NCI-H748 (cell line): ENCODE data around the gene OSBPL1A.
"Not testable (repeated sequence)": the region's sequence is repeated elsewhere in the genome, so short reads cannot be mapped to it uniquely, and the experiment has no call there.

Experiments
- DNase-seq: peaks from one replicate; lab custom pipeline; 2025; ENCODE audit not compliant: unreplicated experiment; lab: John Stamatoyannopoulos, UW

The OSBPL1A gene

DNA sequence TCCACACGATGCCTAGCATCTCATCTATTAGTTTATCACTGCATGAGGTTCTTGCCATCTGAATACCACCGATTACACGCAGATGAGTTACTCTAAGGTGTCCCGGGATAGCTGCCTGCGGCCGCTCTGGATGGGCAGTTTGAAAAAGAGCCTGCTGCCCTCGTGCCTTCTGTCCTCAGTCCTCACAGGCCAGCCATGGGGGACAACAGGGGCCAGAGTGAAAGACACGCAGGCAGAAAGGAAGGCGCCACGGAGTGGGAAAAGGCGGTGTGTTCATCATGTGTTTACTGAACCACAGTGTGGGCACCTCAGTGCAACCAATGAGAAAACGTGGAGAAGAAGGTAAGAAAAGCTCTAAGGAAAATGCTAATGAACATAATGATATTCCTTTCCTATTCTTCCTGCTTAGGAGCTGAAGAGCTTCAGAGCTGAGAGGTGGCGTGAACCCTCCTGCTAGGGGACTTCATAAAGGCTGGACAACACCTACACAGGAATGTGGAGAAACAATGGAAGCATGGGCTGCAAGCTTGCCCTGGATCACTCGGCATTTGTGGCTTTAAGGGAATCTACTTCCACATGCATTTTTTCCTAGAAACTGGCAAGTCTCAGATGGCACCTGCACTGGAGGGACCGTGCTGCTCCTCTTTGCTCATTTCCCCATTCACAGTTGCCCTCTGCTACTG lies 207.8 kb downstream of the OSBPL1A start:
- no peak for DNase-seq

DNA sequence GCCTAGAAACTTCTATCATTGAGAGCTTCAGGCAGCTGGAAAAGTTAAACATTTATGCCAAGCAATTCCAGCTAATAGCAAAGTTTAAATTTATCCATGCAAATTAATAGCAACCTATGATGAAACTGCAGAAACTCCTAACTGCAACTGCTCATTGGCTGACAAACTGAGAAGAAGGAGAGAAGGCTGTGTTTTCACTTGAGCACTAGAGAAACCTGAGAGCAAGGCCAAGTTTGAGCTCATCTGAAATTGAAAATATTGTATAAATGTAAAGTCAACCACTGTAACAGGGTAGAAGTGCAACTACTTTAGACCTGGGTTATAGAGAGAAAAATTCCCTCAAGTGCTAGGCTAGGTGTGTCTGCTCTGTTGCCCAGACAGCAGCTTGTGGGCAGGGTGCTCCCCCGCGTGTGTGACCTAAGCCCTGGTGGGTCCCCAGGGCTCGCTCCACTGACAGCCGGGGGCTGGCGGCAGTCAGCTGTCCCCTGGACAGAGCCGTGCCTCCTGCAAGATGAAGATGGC lies 208.6 kb downstream of the OSBPL1A start:
- DNase-seq: no peak

DNA sequence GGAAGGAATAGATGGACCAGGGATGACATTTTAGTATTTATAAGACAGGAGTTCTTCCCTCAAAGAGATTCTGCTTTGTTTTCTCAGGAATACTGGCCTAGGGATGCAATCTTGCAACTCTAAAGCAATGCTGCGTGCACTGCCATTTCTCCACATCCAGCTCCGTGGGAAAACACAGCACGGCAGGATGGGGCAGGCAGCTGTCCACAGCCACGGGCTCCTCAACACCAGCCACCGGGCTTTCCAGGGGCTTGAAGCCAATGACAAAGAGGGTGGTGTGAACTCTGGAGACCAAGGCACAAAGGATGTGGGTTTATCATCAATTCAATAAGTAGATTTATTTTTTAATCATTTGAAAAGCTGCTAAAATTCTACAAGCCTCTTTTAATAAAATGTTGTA lies 209.5 kb downstream of the OSBPL1A start:
- DNase-seq: no peak

DNA sequence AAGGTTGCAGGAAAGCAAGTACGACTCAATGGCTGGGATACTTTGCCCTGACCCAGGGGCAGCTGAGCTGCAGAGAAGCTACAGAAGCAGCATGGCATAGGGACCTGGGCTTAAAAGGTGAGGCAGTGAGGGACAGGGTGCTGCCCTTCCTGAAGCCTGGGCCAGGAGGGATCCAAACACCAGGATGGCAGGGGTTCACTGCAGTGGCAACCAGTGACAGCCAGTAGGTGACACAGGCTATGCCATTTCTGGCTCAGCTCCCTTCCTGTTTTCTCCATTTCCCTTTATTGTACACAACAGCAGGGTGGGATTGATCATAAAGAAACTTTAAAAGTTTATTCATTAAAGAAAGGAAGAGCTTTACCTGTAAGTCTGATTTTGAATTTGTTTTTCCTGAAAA lies 209.9 kb downstream of the OSBPL1A start:
- DNase-seq: no peak

DNA sequence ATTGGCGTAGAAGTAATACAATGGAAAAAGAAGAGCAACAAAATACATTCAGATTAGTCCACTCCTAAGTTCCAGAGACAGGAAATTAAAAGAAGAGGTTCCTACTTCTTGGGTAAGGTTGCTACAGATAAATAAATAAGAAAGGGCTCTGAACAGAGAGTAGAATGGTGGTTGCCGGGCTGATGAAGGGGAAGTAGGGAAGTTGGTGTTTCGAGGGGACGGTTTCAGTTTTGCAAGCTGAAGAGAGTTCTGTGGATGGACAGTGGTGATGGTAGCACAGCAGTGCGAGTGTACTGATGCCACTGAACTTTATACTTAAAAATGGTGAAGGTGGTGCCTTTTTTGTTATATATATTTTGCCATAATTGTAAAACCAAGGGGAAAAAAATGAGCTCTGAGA lies 210.6 kb downstream of the OSBPL1A start:
- no peak for DNase-seq

DNA sequence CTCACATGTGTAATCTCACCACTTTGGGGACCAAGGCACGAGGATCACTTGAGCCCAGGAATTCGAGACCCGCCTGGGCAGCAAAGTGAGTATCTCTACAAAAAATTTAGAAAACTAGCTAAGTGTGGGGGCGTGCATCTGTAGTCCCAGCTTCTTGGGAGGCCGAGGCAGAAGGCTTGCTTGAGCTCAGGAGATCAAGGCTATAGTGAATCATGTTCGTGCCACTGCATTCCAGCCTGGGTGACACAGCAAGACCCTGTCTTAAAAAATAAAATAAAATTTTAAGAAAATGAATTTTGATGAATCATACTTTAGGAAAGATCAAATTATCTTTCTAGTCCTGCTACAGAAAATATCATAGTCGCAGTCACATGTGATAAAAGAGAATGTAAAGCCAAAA lies 211.8 kb downstream of the OSBPL1A start:
- DNase-seq: no peak

DNA sequence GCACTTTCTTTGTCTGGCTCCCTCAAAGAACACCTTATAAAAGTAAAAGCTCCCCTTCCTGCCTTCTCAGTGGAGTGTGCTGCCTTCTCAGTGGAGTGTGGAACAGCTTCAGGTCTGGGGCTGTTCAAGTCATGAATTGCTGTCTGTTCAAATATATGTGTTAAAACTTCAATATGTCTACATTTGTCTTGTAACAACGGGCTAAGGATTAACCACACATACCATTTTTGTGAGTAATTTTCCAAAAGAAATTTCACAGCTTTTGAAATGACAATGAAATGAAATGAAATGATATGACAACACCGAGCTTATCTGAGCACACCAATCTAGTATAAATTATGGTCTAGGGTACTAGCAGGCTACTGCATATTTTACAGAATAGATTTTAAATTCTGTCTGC lies 215.8 kb downstream of the OSBPL1A start:
- no peak for DNase-seq

DNA sequence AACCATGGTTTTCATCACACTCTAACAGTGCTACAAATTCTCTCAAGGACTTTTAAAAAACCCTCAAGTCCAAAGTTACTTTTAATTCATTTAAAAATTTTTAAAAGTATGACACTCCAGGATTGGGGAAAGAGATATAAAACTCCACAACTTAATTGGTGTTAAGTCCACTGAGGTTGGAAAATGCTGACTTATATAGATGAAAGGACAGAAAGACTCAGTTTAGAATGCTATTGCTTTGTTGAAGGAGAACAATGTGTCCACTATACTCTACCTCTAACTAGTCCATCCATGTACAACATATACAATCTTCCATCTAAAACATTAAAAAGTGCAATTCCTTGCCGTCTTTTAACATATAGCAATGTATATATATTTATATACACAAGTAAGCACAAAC lies 217.6 kb downstream of the OSBPL1A start:
- DNase-seq: no peak

DNA sequence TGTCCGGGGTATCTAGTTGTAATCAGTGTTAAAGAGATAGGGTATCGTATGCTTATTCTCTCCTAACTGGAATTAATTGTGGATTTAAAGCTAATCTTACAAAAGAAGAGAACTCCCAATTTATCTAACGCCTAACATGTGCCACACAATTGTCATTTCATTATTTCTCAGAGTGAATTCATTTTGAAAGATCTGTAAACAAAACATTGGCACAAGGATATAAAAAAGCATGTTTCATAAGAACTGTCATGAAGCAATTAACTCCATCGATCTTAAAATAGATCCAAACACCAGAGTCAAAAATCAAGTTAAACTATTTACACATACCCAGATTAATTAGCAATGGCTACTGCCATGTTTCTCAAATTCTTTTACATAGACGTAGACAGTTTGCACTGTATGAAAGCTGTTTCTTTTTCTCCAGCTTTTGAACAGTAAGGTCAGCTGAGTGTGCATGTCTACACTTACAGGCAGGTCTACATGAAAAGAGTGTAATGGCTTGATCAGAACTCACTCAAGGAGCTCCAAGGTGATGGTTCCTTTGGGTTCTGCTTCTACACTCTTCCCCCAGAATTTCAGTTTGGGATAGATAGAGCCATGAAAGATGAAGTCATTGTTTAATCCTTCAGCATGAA lies 220.0 kb downstream of the OSBPL1A start:
- no peak for DNase-seq

DNA sequence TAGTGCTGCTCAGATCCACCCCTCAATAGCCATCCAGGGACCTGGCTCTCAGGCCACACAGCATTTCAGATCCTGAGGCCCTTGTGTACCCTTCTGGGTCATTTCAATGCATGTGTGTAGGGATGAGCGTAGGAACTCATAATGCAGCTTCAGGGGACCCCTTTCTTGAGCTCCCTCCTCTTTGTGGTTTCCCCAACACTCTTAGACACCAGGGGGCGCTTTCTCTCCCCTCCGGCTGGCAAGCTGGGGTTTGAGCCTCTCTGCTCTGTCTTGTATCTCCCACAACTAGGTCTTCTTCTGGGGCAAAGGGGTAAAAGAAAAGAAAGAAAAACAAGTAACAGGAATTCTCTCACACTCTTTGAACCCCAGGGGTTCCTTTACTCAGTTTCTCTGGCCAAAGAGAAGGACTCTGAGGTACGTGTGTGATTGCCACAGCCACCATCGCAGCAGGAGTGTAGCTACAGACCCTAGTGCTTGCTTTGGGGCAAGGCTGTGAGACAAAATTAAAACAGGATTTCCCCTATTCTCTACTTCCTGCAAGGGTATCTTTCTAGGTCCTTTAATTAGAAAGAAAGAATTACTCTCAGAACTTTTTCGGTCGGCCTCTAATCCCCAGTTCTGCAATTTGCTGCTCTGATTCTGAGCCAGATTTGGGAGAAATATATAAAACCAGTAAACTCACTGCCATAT lies 220.8 kb downstream of the OSBPL1A start:
- DNase-seq: peak; percentile 68

DNA sequence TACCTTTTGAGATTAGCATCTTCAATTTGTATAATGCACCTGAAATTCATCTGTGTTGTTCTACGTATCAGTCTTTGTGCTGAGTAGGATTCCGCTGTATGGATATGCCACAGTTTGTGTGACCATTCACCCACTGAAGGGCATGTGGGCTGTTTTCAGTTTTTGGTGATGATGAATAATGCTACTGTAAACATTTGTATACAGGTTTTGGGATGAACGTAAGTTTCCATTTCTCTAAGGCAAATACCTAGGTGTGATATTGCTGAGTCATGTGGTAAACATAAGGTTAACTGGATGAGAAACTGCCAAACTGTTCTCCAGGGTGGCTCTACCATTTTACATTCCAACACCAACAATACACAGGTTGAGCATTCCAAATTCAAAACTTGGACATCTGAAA lies 223.6 kb downstream of the OSBPL1A start:
- no peak for DNase-seq

DNA sequence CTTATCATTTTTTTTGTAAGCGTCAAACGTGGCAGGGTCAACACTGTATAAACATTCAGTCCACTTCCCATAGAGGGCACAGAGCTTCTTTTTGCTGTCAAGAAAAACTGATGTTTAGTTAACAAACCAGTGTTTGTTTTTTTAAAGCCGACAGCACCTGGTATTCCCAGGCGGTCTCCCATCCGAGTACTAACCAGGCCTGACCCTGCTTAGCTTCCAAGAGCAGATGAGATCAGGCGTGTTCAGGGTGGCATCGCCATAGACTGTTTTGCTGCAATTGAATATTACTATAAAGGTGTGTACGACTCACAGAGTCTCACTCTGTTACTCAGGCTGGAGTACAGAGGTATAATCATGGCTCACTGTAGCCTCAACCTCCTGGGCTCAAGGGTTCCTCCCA lies 227.3 kb downstream of the OSBPL1A start:
- peak; percentile 22 for DNase-seq

DNA sequence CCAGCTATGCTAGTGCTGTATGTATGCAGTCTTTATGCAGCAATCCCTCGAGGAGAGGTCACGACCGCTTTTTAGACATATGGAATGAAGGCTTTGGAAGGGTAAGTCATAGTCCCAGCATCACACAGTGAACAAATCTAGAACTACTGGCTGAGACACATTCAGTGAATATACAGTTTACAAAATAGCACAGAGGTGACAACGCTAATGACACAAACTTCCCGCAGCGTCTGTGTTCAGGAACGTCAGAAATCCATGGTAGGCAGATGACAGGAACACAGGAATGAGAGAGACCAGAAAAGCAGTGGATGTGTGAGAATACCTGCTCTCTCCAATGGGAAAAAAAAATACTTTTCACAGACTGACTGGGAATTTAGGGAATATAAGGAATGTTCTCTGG lies 229.1 kb downstream of the OSBPL1A start:
- DNase-seq: no peak

DNA sequence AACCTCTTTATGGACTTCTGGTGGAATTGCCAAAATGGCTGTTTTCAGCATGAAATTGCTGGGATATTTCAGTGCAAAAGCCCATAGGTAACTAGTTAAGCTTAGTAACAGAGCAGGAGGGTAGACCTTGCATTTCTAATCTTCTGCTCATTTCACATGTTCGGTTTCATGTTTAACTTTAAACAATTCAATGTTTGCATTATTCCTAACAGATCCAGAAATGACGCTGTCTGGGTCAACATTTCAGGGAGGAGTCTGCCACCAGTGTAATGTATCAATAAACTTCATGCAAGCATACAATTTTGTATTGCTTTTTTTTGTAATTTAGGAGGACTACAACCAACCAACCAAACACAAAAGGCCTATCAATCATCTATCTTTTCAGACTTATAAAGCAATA lies 236.3 kb downstream of the OSBPL1A start:
- no peak for DNase-seq

DNA sequence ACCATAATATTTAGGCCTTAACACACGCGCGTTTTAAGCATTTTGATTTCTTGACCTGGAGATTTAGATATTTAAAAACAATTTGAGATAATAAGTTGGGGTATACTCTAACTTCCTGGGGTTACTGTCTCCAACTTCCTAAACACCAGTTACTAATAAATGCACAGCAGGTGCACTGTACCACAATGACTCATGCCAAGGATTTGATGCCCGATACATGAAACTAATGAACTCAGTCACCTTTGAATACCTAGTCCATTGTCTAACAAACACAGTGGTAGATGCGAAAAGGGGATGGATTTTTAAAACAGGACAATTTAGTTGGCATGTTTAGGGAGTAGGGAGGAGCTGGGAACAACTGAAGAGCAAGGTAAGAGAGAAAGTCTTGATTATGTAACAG lies 237.5 kb downstream of the OSBPL1A start:
- DNase-seq: no peak

DNA sequence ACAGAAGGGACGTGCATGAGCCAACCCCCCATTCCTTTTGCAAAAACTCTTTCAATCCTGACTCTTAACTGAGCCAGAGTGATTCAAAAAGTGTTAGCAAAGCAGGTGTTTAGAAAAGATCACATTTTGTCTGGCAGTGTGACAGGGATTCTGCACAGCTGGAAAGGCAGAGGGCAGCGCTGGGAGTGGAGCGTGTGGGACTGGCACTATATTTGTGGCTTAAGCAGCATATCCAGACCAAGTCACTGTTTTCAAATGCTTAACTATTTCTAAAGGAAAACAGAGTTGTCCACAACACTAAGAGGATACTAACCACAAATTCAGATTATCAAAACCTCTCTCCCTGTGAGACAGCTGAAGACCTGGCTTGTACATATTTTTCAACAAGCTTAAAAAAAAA lies 239.8 kb downstream of the OSBPL1A start:
- no peak for DNase-seq

DNA sequence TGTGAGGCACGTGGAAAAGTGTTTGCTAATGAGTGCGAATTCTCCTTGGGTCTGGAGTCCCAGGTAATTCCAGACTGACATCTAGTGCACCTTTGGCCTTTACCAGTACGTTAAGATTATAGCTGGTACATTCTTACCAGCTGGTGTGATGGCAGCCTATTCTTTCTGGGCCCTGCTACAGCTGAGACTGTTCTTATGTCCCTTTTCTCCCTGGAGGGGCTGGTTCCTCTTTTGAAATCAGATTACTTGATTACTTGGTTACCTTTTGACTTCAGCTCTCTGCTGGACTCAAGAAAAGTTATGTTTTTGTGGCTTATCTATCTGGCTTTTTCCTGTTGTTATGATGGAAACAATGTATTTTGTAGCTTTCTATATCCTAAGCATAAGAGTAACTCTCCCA lies 244.2 kb downstream of the OSBPL1A start:
- DNase-seq: no peak

DNA sequence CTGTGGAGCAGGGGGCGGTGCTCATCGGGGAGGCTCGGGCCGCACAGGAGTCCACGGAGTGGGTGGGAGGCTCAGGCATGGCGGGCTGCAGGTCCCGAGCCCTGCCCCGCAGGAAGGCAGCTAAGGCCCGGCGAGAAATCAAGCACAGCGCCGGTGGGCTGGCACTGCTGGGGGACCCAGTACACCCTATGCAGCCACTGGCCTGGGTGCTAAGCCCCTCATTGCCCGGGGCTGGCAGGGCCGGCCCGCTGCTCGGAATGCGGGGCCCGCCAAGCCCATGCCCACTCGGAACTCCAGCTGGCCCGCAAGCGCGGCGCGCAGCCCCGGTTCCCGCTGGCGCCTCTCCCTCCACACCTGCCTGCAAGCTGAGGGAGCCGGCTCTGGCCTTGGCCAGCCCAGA lies 248.0 kb downstream of the OSBPL1A start:
- DNase-seq: not testable (repeated sequence)

DNA sequence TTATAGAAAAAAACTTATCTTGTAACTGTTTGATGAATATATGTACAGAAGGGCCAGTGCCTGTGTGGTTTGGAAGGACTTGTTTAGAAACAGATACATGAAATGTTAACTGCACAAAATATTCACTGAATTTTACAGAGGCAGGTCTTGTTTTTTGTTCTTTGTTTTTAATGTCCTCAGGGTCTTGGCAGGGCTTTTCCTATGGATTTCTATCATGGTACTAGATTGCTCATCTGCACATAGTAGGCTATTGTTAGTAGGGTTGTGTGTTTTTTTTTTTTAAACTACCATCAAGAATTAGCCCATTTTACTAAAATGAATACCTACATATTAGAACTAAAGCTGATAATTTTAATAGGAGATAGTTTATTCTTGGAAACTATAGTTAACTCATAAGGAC lies 255.2 kb downstream of the OSBPL1A start:
- DNase-seq: no peak

DNA sequence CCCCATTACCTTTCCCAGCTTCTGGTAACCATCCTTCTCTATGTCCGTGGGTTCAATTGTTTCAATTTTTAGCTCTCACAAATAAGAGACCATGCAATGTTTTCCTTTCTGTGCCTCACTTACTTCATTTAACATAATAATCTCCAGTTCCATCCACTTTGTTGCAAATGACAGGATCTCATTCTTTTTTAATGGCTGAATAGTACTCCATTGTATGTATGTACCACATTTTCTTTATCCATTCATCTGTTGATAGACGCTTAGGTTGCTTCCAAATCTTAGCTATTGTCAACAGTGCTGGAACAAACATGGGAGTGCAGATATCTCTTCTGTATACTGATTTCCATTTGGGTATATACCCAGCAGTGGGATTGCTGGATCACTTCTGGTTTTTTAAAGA lies 256.9 kb downstream of the OSBPL1A start:
- no peak for DNase-seq

DNA sequence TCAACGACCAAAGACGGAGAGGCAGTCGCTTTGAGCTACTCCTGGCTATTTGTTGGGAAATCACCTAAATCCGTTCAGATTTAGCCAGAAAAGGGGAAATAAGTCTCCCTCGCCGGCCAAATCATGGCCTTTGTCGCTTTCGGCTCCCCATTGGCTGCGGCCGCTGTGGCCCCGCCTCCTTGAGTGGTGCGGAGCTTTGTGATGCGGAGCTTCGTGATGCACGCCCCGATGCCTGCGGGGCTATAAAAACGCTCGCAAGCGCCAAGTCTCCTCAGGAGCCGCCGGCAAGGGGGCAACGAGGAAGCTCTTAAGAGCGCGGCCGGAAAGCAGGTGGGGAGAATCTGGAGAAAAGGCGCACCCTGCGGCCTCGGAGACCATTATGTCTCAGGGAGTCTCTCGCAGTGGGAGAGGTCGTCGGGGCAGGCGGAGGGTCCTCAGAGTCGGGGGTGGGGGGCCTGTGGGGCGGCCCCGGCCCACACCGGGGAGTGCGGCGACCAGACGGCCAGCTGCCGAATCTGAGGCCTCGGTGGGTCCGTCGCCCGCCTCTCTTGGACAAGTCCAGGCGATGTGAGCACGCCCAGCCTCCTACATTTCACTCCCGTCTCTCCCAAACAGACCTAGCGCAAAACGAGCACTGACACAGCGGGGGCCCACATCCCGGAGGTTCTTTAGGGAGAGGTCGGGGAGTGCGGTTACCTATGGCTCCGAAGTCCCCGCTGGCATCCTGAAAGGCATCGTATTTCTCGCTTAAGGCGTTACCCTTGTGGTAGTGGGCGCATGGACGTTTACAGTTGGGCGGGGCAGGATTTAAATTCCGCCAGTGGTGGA lies 258.6 kb downstream of the OSBPL1A start, which contains the start of gene CABYR:
Gene CABYR (plus strand): TSS at position 274 of the 828 bp plus-strand sequence. CDS start 4,053 bp downstream, outside the sequence.
- DNase-seq: peak; percentile 95
